Loucy (cell line): Measurements from ENCODE around the gene CDC42BPA.

Experiments used
- H2AFZ ChIP-seq: fragments of 200-600 bp; sonication (generic); 2 replicates; pipeline ENCODE4 v1.6.0; 2016; ENCODE audit warnings: antibody characterized with exemption, mild to moderate bottlenecking, low read length, moderate library complexity
- H3F3A ChIP-seq: fragments of 200-600 bp; 2 replicates; pipeline ENCODE4 v1.6.0; 2016; ENCODE audit warnings: antibody characterized with exemption, low read depth, mild to moderate bottlenecking
- H3K27me3 ChIP-seq: fragments of 200-600 bp; sonication (generic); 2 replicates; pipeline ENCODE4 v1.6.1; 2014; ENCODE audit warnings: low read length, mild to moderate bottlenecking; ENCODE audit not compliant: insufficient read depth, poor library complexity, severe bottlenecking
- H3K36me3 ChIP-seq: fragments of 200-600 bp; sonication (generic); 2 replicates; pipeline ENCODE4 v1.6.1; 2016; ENCODE audit warnings: low read length; ENCODE audit not compliant: insufficient read depth
- H3K4me1 ChIP-seq: fragments of 200-600 bp; sonication (generic); 2 replicates; pipeline ENCODE4 v1.5.1; 2014; ENCODE audit warnings: low read length, mild to moderate bottlenecking; ENCODE audit not compliant: insufficient read depth, poor library complexity, severe bottlenecking
- H3K4me2 ChIP-seq: fragments of 200-600 bp; sonication (generic); 2 replicates; pipeline ENCODE4 v1.6.0; 2014; ENCODE audit warnings: antibody characterized with exemption, low read length, low read depth, mild to moderate bottlenecking; ENCODE audit not compliant: poor library complexity, severe bottlenecking
- H3K4me3 ChIP-seq: fragments of 200-600 bp; sonication (generic); 2 replicates; pipeline ENCODE4 v1.5.1; 2014; ENCODE audit warnings: low read length, mild to moderate bottlenecking, mixed read lengths; ENCODE audit not compliant: poor library complexity, severe bottlenecking
- H3K79me2 ChIP-seq: fragments of 200-600 bp; sonication (generic); 2 replicates; pipeline ENCODE4 v1.6.1; 2014; ENCODE audit warnings: low read length; ENCODE audit not compliant: insufficient read depth
- H3K9ac ChIP-seq: fragments of 200-600 bp; sonication (generic); 2 replicates; pipeline ENCODE4 v1.6.0; 2014; ENCODE audit warnings: mild to moderate bottlenecking, low read depth, low read length, moderate library complexity; ENCODE audit not compliant: poor library complexity, severe bottlenecking
- H3K9me2 ChIP-seq: fragments of 200-600 bp; sonication (generic); replicated peaks from 2 replicates; pipeline ENCODE4 v1.6.1; 2016; ENCODE audit warnings: low read depth, low read length, mixed read lengths
- H3K9me3 ChIP-seq: fragments of 200-600 bp; sonication (generic); 2 replicates; pipeline ENCODE4 v1.6.1; 2014; ENCODE audit warnings: mild to moderate bottlenecking, antibody characterized with exemption, low read length, low read depth; ENCODE audit not compliant: insufficient read depth
- H4K20me1 ChIP-seq: fragments of 200-600 bp; sonication (generic); 2 replicates; pipeline ENCODE4 v1.6.0; 2014; ENCODE audit warnings: antibody characterized with exemption, low read length, mild to moderate bottlenecking; ENCODE audit not compliant: insufficient read depth, poor library complexity, severe bottlenecking
- CTCF ChIP-seq: fragments of 200-600 bp; sonication (generic); conservative IDR thresholded peaks from 2 replicates; pipeline ENCODE4 v1.5.1; 2014; ENCODE audit warnings: mild to moderate bottlenecking, antibody characterized with exemption, low read length
- EZH2phosphoT487 ChIP-seq: fragments of 200-600 bp; IDR thresholded peaks from 2 replicates; pipeline ENCODE4 v1.6.1; 2018; ENCODE audit warnings: antibody characterized with exemption, mild to moderate bottlenecking, moderate library complexity, borderline replicate concordance

CDC42BPA gene

GRCh38 chr1:226946841-226947240 lies 371.5 kb downstream of the CDC42BPA start:
- Histone ChIP-seq H2AFZ (no peak overlapping the region), H3K79me2 (peaks cover 86% of the 10 kb centered on the region; the same call in 1 of the 2 replicates), H4K20me1 (peaks cover 3% of the 10 kb centered on the region), H3K4me2 (no peak overlapping the region), H3K9ac (no peak overlapping the region), H3K27me3 (no peaks in the 10 kb centered on the region), H3K4me3 (no peak overlapping the region), H3K9me2 (no peaks in the 10 kb centered on the region), H3F3A (no peaks in the 10 kb centered on the region), H3K4me1 (peaks cover 46% of the 10 kb centered on the region), H3K36me3 (no peaks in the 10 kb centered on the region), H3K9me3 (no peaks in the 10 kb centered on the region)
- TF ChIP-seq CTCF (no peak), EZH2phosphoT487 (no peak)

GRCh38 chr1:226946285-226946684 lies 372.0 kb downstream of the CDC42BPA start:
- no peaks in the 10 kb centered on the region for H3K9me2 ChIP-seq
- no peak overlapping the region for H3K4me2 ChIP-seq
- no peak overlapping the region for H2AFZ ChIP-seq
- no peak overlapping the region for H3K4me3 ChIP-seq
- TF ChIP-seq CTCF (no peak), EZH2phosphoT487 (no peak)
- H3F3A ChIP-seq, result no peaks in the 10 kb centered on the region
- H3K36me3 ChIP-seq, result no peaks in the 10 kb centered on the region
- H3K9me3 ChIP-seq, result no peaks in the 10 kb centered on the region
- peaks cover 87% of the 10 kb centered on the region; the same call in 1 of the 2 replicates for H3K79me2 ChIP-seq
- H4K20me1 ChIP-seq, result peaks cover 3% of the 10 kb centered on the region
- H3K4me1 ChIP-seq, result peaks cover 49% of the 10 kb centered on the region
- H3K9ac ChIP-seq, result no peak overlapping the region
- H3K27me3 ChIP-seq, result no peaks in the 10 kb centered on the region

GRCh38 chr1:226945858-226946245 lies 372.4 kb downstream of the CDC42BPA start:
- peaks cover 87% of the 10 kb centered on the region for H3K79me2 ChIP-seq
- H3K9me3 ChIP-seq, result no peaks in the 10 kb centered on the region
- no peak overlapping the region for H3K4me3 ChIP-seq
- no peaks in the 10 kb centered on the region for H3K9me2 ChIP-seq
- no peak for TF ChIP-seq EZH2phosphoT487
- no peak for TF ChIP-seq CTCF
- no peaks in the 10 kb centered on the region for H3F3A ChIP-seq
- peak overlapping the region; percentile 41 for H3K4me2 ChIP-seq
- no peak overlapping the region for H2AFZ ChIP-seq
- no peaks in the 10 kb centered on the region for H3K36me3 ChIP-seq
- H3K4me1 ChIP-seq, result peaks cover 53% of the 10 kb centered on the region
- H3K9ac ChIP-seq, result no peak overlapping the region
- H4K20me1 ChIP-seq, result peaks cover 3% of the 10 kb centered on the region
- no peaks in the 10 kb centered on the region for H3K27me3 ChIP-seq
